Effector CD8-positive, alpha-beta T cell (primary cell): ENCODE data around the gene FNDC5.
A peak's percentile ranks its signal among the peaks of the same experiment; 100 is the strongest.

ENCODE experiments used
- DNase-seq: peaks from one replicate; lab custom pipeline; 2025; lab: John Stamatoyannopoulos, UW

FNDC5 gene

GRCh38 chr1:32864375-32865019 lies 6.2 kb downstream of the FNDC5 start:
- no peak for DNase-seq

- DNase-seq: no peak
Observed at GRCh38 chr1:32863881-32864245, 6.8 kb downstream of the FNDC5 start.

DNA sequence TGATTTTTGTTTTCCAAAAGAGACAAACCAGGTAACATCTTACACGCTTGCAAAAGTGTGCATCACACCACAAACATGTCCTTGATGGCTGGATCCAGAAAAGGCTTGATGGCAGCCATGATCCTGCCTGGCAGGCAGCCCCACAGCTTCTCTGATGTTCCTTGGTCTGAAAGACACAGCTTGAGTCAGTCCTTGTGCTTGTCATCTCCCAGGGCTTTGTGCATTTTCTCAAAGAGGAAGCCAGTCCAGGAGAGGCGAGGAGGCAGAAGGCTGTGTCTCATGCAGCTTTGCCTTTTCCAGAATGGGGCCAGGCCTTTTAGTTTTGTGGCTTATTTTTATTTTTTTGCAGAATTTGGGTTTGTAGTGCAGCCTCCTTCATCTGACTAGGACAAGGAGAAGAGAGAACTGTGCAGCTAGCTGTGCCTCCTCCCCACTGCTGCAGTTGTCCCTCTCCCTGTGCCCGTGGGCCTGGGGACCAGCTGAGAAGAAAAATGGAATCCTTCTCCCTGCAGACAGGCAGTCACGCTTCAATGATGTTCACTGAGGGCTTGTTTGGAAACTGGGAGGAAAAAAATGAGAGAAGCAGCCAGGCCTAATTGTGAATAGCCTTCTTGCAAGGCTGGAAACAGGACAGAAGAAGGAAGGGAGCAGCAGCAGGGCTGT lies 7.4 kb downstream of the FNDC5 start:
- no peak for DNase-seq

DNA sequence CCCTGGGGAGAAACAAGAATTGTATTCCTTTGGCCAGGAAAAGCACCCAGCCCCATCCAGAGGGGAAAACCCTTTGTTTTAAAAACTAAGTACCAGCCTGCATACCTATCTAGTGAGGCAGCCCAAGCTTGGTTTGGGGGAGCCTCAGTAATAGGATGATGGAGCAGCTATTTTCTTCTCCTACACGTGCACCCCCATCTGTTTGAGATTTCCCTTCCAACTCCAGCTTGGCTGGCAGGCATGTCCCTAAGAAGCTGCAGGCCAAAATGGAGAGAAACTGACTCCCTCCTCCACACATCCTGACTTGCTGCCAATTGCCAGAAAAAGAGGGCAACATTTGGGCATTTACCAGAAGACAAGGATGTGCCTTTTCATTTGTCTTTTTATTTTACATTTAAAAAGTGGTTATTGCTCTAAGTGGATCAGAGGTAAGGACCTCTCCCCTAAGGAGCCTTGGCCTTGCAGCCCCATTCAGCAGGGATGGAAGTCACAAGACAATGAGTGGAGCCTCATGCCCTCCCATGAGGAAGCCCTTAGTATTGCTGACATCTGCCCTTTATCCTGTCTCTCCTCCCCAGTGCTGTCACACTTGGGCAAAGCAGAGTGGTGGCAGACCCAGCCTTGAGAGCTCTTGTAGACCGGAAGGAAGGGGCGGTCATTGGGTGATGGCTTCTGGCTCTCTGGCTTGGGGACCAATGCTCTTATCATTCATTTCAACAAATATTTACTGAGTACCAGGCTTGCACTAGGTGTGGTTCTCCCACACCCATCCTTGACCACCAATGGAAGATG lies 8.6 kb downstream of the FNDC5 start:
- no peak for DNase-seq

- DNase-seq: no peak
Observed at GRCh38 chr1:32860566-32860965, 10.1 kb downstream of the FNDC5 start.

GRCh38 chr1:32859915-32860314 lies 10.8 kb downstream of the FNDC5 start:
- DNase-seq: no peak

DNA sequence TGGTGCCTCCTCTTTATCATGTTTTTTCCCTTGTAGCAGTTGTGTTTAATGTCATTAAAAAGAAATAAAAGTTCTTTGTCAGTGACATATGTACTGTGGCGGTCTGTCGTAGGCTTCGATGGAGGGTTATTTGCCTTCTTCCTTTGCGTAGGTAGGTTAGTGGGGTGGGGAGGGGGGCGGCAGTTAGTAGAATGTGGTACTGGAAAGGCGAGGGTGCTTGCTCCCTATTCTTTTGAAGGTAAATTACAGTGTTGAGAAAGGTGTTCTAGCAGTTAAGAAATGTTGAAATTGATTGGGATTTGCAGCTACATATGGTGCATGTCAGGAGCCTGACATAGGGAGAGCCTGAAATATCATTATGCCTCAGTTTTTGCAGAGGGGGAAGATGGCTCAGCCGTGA lies 11.9 kb downstream of the FNDC5 start:
- no peak for DNase-seq

- DNase-seq: no peak
Observed at GRCh38 chr1:32858136-32858535, 12.6 kb downstream of the FNDC5 start.

DNA sequence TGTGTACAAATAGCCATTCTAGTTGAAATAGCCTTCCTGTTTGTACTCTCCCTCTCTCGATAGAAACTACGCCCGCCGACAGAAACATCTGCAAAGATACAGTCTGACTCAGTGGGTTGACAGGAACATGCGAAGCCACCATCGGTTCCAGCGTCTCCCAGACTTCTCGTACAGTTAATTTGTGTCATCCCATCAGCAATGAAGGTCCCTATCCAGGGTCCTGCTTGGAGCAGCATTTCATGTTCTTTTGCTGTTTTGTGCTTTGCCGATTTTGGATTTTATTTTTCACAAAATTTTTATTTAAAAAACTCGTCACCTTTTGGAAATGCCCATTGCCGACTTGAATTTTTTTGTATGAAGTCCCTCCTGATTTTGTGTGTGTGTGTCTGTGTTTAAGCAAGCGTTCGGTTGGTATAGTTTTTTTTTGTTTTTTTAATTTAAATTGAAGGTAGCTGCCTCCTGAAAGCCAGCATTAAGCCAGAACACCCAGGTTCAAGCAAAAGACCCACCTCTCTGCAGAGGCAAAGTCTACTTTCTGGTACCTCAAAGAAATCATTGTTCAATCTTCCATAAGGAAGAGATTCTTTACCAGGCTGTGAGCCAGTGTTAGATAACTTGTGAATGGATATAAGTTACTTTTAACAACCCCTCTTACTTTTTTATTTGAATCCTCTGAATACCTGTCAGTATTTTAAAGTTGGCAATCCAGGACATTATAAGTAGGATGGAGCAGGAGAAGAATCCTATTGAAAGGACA lies 14.7 kb downstream of the FNDC5 start:
- DNase-seq: no peak

- no peak for DNase-seq
Observed at GRCh38 chr1:32848354-32849063, 22.2 kb downstream of the FNDC5 start.

DNA sequence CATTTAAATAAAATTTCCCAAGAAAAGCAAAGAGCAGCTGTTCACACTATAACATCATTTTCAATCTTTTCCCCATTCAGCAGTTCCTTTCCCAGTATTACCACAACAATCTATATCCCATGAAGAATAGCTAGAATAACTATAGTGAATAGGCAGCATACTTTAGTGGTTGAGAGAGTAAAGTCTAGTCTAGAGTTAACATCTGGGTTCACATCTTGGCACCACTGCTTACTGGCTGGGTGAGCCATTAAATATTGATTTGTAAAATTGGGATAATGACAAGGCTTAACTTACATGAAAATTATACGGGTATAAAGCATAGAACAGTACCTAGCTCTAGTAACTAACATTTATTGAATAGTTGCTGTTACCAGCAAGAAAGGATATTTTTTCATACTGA lies 38.8 kb downstream of the FNDC5 start:
- no peak for DNase-seq

GRCh38 chr1:32830092-32830852 lies 40.4 kb downstream of the FNDC5 start:
- DNase-seq: no peak

- no peak for DNase-seq
Observed at GRCh38 chr1:32828341-32828740, 42.4 kb downstream of the FNDC5 start.

GRCh38 chr1:32825181-32825580 lies 45.5 kb downstream of the FNDC5 start:
- DNase-seq: no peak

DNA sequence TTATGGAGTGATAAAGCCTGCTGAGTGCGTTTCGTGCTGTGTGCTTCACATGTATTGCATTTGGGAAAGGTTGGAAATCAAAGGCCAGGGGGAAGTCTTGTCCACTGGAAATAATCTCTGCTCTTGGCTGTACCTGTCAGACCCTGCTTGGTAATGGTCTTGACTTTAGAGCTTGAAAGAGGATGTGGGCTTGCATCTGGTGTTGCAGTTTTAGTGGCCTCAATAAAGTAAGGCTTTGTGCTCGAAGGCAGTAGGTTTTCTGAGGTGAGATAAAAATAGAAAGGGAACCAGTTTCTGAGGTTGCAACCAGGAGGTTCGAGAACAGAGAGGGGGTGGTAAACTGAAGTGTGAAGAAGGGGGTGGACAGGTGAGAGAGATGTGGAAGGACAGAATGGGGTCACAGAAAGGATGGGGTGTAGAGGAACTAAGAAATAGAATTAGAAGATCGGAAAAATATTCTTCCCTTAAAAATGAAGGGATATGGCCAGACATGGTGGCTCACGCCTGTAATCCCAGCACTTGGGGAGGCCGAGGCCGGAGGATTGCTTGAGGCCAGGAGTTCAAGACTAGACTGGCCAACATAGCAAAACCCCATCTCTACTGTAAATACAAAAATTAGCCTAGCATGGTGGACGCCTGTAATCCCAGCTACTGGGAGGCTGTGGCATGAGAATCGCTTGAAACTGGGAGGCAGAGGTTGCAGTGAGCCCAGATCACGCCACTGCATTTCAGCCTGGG lies 51.7 kb downstream of the FNDC5 start:
- DNase-seq: no peak

DNA sequence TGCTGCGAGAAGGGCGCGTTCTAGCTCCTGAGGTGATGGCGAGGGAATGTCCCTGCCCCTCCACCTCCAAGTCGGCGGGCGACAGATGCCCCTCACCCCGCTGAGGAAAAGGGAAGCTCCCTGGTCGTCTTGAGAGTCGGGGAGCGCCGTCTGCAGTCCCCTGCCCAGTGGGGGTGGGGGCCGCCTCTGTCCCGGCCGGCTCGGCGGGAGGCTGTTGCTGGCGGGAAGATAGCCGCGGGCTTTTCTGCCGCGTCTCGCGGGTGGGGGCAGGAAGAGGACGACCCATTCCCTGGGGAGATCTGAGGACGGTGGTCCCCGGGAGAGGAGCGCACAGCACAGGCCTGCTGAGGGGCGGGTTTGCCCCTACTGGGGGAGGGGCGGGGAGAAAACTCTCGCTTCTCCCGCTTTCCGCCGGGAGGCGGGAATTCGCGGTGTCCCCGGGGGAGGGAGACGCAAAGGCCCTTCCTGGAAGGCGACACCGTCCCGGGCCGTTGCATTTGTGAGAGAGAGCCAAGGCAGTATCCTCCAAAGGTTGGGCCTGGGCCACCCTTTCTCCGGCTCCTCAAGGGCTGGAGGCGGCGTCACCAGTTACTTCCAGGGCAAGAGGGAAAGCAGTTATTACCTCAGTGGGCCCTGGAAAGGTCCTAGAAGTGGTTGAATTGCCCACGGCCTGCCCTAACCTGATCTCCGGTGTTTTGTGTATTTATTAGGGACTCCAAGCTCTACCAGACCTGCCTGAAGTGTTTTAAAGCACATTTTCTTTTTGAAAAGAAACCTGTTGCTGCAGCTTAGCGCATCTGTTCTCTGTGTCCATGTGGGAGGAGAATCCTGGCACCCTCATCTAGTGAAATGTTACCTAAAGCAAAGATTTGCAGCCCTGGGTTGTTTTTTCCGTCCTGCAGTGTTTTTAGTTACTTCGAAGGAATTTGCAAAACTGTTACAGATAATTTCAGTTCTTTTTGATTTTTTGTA lies 52.6 kb downstream of the FNDC5 start:
- DNase-seq: peak; percentile 21

GRCh38 chr1:32817159-32817814 lies 53.4 kb downstream of the FNDC5 start, which contains the start of the genes S100PBP and YARS1:
TSS of gene S100PBP (plus strand) at chr1:32817653. CDS start at chr1:32826100, 8,447 bp downstream.
TSS of gene YARS1 (minus strand) at chr1:32817358. CDS start at chr1:32817244, 114 bp downstream.
- peak; percentile 98 for DNase-seq

GRCh38 chr1:32816676-32817158 lies 54.0 kb downstream of the FNDC5 start:
- DNase-seq: no peak
